Right lung (tissue), 5 donors: ENCODE results near the gene SPATS2. TPM values are rescaled to one million over a fixed set of nuclear protein-coding genes. Genes with fewer than 3 reads are reported as not detected.
A peak's percentile ranks its signal among the peaks of the same experiment; 100 is the strongest.

Source experiments
- DNase-seq, 2 donors: peaks; one replicate each; pipeline ENCODE4 v3.0.0-alpha.2; 2013
- polyA plus RNA-seq, 5 donors: library from polyadenylated mRNA; unstranded; fragments of 120-200 nt; gene quantifications; one replicate each; pipeline versions ENCODE4 v1.2.1 to v1.2.3, GENCODE V29; 2013; ENCODE audit warnings: inconsistent platforms in 1 of 5, low replicate concordance in 1 of 5; ENCODE audit not compliant: insufficient read length in 5 of 5, insufficient read depth in 1 of 5

The SPATS2 gene
- polyA plus RNA-seq, 5 donors = 55.9 to 77.0 (median 66.8) TPM

- DNase-seq = no peak
Observed at GRCh38 chr12:49458816-49459215, 91.6 kb downstream of the SPATS2 start.

GRCh38 chr12:49461221-49461620, 94.0 kb downstream of the SPATS2 start:
- DNase-seq = no peak

GRCh38 chr12:49462083-49462744, 95.0 kb downstream of the SPATS2 start:
- no peak for DNase-seq

- DNase-seq = no peak
Observed at GRCh38 chr12:49465132-49465531, 97.9 kb downstream of the SPATS2 start.

GRCh38 chr12:49470986-49471385, 103.7 kb downstream of the SPATS2 start:
- no peak for DNase-seq

- DNase-seq = no peak
Observed at GRCh38 chr12:49471557-49471956, 104.3 kb downstream of the SPATS2 start.

GRCh38 chr12:49476091-49476490, 108.8 kb downstream of the SPATS2 start:
- no peak for DNase-seq

- no peak for DNase-seq
Observed at GRCh38 chr12:49478949-49479664, 111.8 kb downstream of the SPATS2 start.

GRCh38 chr12:49482095-49483051, 115.1 kb downstream of the SPATS2 start:
- peak in 1 of 2 donors; percentile 3 for DNase-seq

- DNase-seq = no peak
Observed at GRCh38 chr12:49483619-49484018, 116.4 kb downstream of the SPATS2 start.

- no peak for DNase-seq
Observed at GRCh38 chr12:49487605-49488004, 120.3 kb downstream of the SPATS2 start.

- no peak for DNase-seq
Observed at GRCh38 chr12:49489154-49489553, 121.9 kb downstream of the SPATS2 start.

- DNase-seq = no peak
Observed at GRCh38 chr12:49489720-49490119, 122.5 kb downstream of the SPATS2 start.

- DNase-seq = no peak
Observed at GRCh38 chr12:49491823-49492222, 124.6 kb downstream of the SPATS2 start.

GRCh38 chr12:49493900-49494299, 126.6 kb downstream of the SPATS2 start:
- no peak for DNase-seq

GRCh38 chr12:49496417-49497360, 129.4 kb downstream of the SPATS2 start:
- no peak for DNase-seq

- DNase-seq = no peak
Observed at GRCh38 chr12:49501895-49502294, 134.6 kb downstream of the SPATS2 start.

GRCh38 chr12:49502590-49502989, 135.3 kb downstream of the SPATS2 start:
- DNase-seq = no peak

- peak; percentile 38 to 44 for DNase-seq
Observed at GRCh38 chr12:49503674-49504180, 136.5 kb downstream of the SPATS2 start.

- no peak for DNase-seq
Observed at GRCh38 chr12:49505672-49506071, 138.4 kb downstream of the SPATS2 start.

GRCh38 chr12:49507139-49507538, 139.9 kb downstream of the SPATS2 start:
- no peak for DNase-seq
